ENCODE results near the gene CORO2B. TPM values are rescaled to one million over a fixed set of nuclear protein-coding genes. Genes with fewer than 3 reads are reported as not detected.

The CORO2B gene
- total RNA-seq, 1 donor from 2014 or later = not detected

- intact Hi-C loops (cut with micrococcal nuclease) = no loop called here
These were observed 47.5 kb downstream of the CORO2B start for GRCh38 chr15:68626283-68626682.

- intact Hi-C loops (cut with micrococcal nuclease) = no loop called here
These were observed 47.9 kb downstream of the CORO2B start for GRCh38 chr15:68626739-68627138.

- intact Hi-C loops (cut with micrococcal nuclease) = no loop called here
These were observed 48.7 kb downstream of the CORO2B start for GRCh38 chr15:68627476-68627875.

GRCh38 chr15:68627995-68628394 is 49.2 kb downstream of the CORO2B start:
- intact Hi-C loops (cut with micrococcal nuclease) = no loop called here

- intact Hi-C loops (cut with micrococcal nuclease) = no loop called here
These were observed 50.9 kb downstream of the CORO2B start for GRCh38 chr15:68629519-68630210.

- intact Hi-C loops (cut with micrococcal nuclease) = no loop called here
These were observed 51.4 kb downstream of the CORO2B start for GRCh38 chr15:68630211-68630555.

GRCh38 chr15:68630836-68631235 is 52.0 kb downstream of the CORO2B start:
- intact Hi-C loops (cut with micrococcal nuclease) = no loop called here

GRCh38 chr15:68631601-68632051 is 52.8 kb downstream of the CORO2B start:
- intact Hi-C loops (cut with micrococcal nuclease) = no loop called here

GRCh38 chr15:68632101-68632500 is 53.3 kb downstream of the CORO2B start:
- intact Hi-C loops (cut with micrococcal nuclease) = no loop called here

GRCh38 chr15:68633231-68634121 is 54.7 kb downstream of the CORO2B start:
- intact Hi-C loops (cut with micrococcal nuclease) = no loop called here

GRCh38 chr15:68634122-68634482 is 55.3 kb downstream of the CORO2B start:
- intact Hi-C loops (cut with micrococcal nuclease) = no loop called here

GRCh38 chr15:68634531-68634930 is 55.7 kb downstream of the CORO2B start:
- intact Hi-C loops (cut with micrococcal nuclease) = no loop called here

- intact Hi-C loops (cut with micrococcal nuclease) = no loop called here
These were observed 56.3 kb downstream of the CORO2B start for GRCh38 chr15:68635141-68635540.

GRCh38 chr15:68636256-68636655 is 57.5 kb downstream of the CORO2B start:
- intact Hi-C loops (cut with micrococcal nuclease) = no loop called here

GRCh38 chr15:68637767-68638404 is 59.1 kb downstream of the CORO2B start:
- intact Hi-C loops (cut with micrococcal nuclease) = no loop called here

GRCh38 chr15:68638953-68639515 is 60.2 kb downstream of the CORO2B start:
- intact Hi-C loops (cut with micrococcal nuclease) = no loop called here

GRCh38 chr15:68639926-68640600 is 61.3 kb downstream of the CORO2B start:
- intact Hi-C loops (cut with micrococcal nuclease) = no loop called here

GRCh38 chr15:68640791-68641331 is 62.1 kb downstream of the CORO2B start:
- intact Hi-C loops (cut with micrococcal nuclease) = no loop called here

- intact Hi-C loops (cut with micrococcal nuclease) = no loop called here
These were observed 62.6 kb downstream of the CORO2B start for GRCh38 chr15:68641376-68641775.

- intact Hi-C loops (cut with micrococcal nuclease) = no loop called here
These were observed 63.7 kb downstream of the CORO2B start for GRCh38 chr15:68642491-68642845.

- intact Hi-C loops (cut with micrococcal nuclease) = no loop called here
These were observed 64.5 kb downstream of the CORO2B start for GRCh38 chr15:68643216-68643830.
